Activated naive CD4-positive, alpha-beta T cell treated with anti-CD3 and anti-CD28 coated beads for 36 hours (primary cell): Measurements from ENCODE around the gene CEP76. TPM values are rescaled to one million over a fixed set of nuclear protein-coding genes. Genes with fewer than 3 reads are reported as not detected.
"Not testable (repeated sequence)": the region's sequence is repeated elsewhere in the genome, so short reads cannot be mapped to it uniquely, and the experiment has no call there.

Experiments
- CTCF ChIA-PET: fragments of 350-600 bp; sonication (Branson Sonifier 250); formaldehyde crosslinking; loops from one replicate; lab custom pipeline; 2021; ENCODE audit warnings: antibody characterized with exemption; lab: Charles Lee
- DNase-seq: peaks from one replicate; pipeline ENCODE4 v3.0.0-alpha.2; 2020
- H3K27ac Mint-ChIP-seq: one replicate; pipeline ENCODE4 v1.8.0; 2021; ENCODE audit warnings: mild to moderate bottlenecking, mixed read lengths
- H3K27me3 Mint-ChIP-seq: one replicate; pipeline ENCODE4 v1.8.0; 2021; ENCODE audit warnings: low read depth, mixed read lengths
- H3K36me3 Mint-ChIP-seq: one replicate; pipeline ENCODE4 v1.8.0; 2021; ENCODE audit warnings: low read depth, mixed read lengths
- H3K4me1 Mint-ChIP-seq: one replicate; pipeline ENCODE4 v1.8.0; 2021; ENCODE audit warnings: low read depth, mixed read lengths
- H3K4me3 Mint-ChIP-seq: one replicate; pipeline ENCODE4 v1.8.0; 2021; ENCODE audit warnings: mild to moderate bottlenecking, moderate library complexity, mixed read lengths
- H3K9me3 Mint-ChIP-seq: one replicate; pipeline ENCODE4 v1.8.0; 2021; ENCODE audit warnings: mixed read lengths
- intact Hi-C: fragments of 100-400 bp; cut with micrococcal nuclease; formaldehyde crosslinking; loops from one replicate; pipeline ENCODE4 v1.15.1; 2023
- total RNA-seq, 2 experiments: library from RNA; stranded (reverse); gene quantifications; one replicate each; pipeline ENCODE4 v1.2.3, GENCODE V29; 2021

The CEP76 gene
- total RNA-seq, 2 experiments from 2014 or later: 14.8 to 18.0 TPM

DNA sequence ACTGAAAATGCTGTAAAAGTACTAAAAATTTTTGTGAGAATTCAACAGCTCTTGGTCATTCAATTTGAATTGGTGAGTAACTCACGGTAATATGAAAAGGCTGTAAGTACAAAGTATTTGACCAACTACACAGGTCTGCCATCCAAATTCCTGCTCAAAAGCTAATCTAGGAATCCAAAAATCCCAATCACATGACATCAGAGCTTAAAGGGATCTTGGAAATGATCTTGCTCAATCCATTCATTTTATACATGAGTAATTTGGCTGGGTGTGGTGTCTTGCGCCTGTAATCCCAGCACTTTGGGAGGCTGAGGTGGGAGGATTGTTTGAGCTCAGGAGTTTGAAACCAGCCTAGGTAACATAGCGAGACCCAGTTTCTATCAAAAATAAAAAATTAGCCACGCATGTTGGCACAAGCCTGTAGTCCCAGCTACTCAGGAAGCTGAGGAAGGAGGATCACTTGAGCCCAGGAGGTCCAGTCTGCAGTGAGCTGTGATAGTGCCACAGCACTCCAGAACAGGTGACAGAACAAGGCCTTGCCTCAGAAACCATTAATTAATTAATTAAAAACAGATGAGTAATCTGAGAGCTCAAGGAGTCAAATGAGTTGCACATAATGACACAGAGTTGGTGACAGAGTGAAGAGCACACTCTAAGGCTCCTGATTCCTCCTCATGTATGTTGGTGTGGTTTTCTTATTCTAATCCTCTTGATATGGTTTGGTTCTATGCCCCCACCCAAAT, 64.5 kb downstream of the CEP76 start:
- no peaks in the 10 kb centered on the region for H3K9me3 Mint-ChIP-seq
- H3K4me1 Mint-ChIP-seq: no peaks in the 10 kb centered on the region
- DNase-seq: no peak
- intact Hi-C loops: no loop called here
- peaks cover 3% of the 10 kb centered on the region for H3K27me3 Mint-ChIP-seq
- CTCF ChIA-PET: no interaction called here
- H3K36me3 Mint-ChIP-seq: no peaks in the 10 kb centered on the region
- H3K27ac Mint-ChIP-seq: no peak overlapping the region
- H3K4me3 Mint-ChIP-seq: no peak overlapping the region

DNA sequence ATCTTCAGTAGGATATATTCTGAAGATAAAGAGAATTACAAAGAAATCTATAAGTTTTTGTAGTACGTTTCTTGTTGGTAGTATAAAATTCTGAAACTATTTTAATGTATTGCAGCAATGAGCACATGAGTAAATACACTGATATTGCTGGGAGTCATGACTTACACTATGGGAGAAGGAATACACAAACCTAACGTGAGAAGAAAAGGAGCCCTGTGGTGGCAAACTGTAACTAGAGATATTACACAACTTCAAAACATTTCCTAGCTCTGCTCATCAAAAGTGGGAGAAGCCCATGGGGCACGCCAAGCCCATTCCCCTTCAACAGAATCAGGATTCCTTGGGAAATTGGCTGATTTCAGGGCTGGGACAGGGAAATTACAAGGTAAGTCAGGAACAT, 65.1 kb downstream of the CEP76 start:
- Mint-ChIP-seq H3K36me3 (no peaks in the 10 kb centered on the region), H3K27ac (no peak overlapping the region), H3K9me3 (no peaks in the 10 kb centered on the region), H3K4me1 (no peaks in the 10 kb centered on the region), H3K27me3 (peaks cover 3% of the 10 kb centered on the region), H3K4me3 (no peak overlapping the region)
- intact Hi-C loops: no loop called here
- CTCF ChIA-PET: interaction anchor here (0.6 kb wide), 1 partner anchor 22 kb away, joined by 3 read pairs; no protein-coding TSS in a partner anchor
- no peak for DNase-seq

DNA sequence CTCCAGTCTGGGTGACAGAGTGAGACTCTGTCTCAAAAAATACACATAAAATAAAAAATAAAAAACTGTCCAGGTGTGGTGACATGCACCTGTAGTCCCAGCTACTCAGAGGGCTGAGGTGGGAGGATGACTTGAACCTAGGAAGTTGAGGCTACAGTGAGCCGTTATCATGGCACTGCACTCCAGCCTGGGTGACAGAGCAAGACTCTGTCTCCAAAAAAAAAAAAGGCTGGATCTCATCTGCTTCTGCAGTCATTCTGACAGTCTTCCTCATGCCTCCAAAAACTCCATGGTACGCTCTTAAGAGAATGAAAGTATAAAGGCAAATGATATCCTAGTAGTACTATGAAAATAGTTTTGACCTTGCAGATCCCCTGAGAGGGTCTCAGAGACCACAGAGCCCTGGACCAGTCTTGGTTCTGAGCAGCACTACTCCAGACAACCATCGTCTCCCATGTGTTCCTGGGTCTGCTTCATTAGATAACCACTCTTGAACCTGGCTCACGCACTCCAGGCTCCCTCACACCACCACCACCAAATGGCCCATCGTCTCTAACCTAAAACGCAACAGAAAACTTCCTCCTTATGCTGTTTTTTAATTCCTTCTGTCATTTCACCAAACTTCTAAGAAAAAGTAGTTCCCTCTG, 70.6 kb downstream of the CEP76 start:
- CTCF ChIA-PET: interaction anchor here (0.7 kb wide), 1 partner anchor 23 kb away, joined by 3 read pairs; no protein-coding TSS in a partner anchor
- Mint-ChIP-seq H3K4me1 (no peaks in the 10 kb centered on the region), H3K27ac (no peak overlapping the region), H3K36me3 (no peaks in the 10 kb centered on the region), H3K4me3 (no peak overlapping the region), H3K27me3 (no peaks in the 10 kb centered on the region), H3K9me3 (no peaks in the 10 kb centered on the region)
- no peak for DNase-seq
- intact Hi-C loops: no loop called here

DNA sequence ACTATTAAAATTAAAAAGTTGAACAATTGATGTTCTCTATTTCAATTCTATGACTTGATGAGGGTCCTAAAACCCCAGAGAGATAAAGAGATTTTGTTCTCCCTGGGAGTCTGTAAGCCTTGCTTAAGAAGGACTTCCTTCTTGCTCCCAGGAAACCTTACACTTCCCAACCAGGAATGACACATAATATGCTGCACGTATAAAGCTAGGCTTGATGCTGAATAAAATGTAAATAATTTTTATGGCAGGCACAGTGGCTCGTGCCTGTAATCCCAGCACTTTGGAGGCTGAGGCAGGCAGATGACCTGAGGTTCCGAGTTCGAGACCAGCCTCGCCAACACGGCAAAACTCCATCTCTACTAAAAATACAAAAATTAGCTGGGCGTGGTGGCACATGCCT, 72.4 kb downstream of the CEP76 start:
- CTCF ChIA-PET: no interaction called here
- H3K4me1 Mint-ChIP-seq: no peaks in the 10 kb centered on the region
- H3K4me3 Mint-ChIP-seq: no peak overlapping the region
- intact Hi-C loops: no loop called here
- no peak for DNase-seq
- no peaks in the 10 kb centered on the region for H3K9me3 Mint-ChIP-seq
- no peak overlapping the region for H3K27ac Mint-ChIP-seq
- H3K27me3 Mint-ChIP-seq: no peaks in the 10 kb centered on the region
- H3K36me3 Mint-ChIP-seq: no peaks in the 10 kb centered on the region

DNA sequence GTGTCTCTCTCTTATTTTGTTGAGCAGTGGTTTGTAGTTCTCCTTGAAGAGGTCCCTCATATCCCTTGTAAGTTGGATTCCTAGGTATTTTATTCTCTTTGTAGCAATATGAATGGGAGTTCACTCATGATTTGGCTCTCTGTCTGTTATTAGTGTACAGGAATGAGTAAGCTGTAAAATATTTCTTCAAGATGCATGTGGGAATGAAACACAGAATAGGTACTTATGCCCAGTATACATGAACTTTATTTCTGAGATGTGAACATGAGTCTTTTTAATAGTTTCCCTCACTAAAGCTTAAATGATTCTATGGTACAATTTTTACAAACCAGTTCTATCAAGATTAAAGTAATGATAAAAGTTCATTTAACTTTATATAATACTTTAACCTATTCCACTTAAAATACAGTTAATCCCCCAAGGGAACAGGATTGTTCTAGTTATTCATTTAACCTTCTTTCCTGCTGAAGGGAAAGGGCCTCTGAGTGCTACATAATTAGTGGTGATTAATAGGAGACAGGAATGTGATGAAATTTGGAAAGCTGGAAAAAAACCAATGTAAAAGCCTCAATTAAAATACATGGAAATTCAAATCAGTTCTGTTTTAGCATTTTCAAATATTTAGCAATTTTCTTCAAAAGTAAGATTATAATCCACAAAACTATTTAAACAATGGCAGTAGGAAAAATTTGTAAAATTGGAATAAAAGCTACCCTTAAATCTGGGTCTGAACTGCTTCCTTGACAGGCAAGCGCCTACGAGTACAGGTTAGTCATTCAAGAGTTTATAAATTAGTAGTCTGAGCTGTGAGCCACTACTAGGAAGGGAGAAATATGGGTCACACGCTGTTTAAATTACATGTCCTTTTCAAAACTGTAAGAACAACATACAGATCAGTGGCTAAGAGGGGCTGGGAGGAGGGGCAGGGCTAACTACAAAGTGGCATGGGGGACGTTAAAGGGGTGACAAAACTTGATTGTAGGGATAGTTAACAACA, 73.5 kb downstream of the CEP76 start:
- H3K9me3 Mint-ChIP-seq: no peaks in the 10 kb centered on the region
- H3K4me3 Mint-ChIP-seq: no peak overlapping the region
- H3K27ac Mint-ChIP-seq: no peak overlapping the region
- intact Hi-C loops: no loop called here
- no peak for DNase-seq
- CTCF ChIA-PET: no interaction called here
- H3K4me1 Mint-ChIP-seq: no peaks in the 10 kb centered on the region
- no peaks in the 10 kb centered on the region for H3K36me3 Mint-ChIP-seq
- no peaks in the 10 kb centered on the region for H3K27me3 Mint-ChIP-seq

DNA sequence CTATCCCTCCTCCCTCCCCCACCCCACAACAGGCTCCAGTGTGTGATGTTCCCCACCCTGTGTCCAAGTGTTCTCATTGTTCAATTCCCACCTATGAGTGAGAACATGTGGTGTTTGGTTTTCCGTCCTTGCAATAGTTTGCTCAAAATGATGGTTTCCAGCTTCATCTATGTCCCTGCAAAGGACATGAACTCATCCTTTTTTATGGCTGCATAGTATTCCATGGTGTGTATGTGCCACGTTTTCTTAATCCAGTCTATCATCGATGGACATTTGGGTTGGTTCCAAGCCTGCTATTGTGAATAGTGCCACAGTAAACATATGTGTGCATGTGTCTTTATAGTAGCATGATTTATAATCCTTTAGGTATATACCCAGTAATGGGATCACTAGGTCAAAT, 75.3 kb downstream of the CEP76 start:
- DNase-seq, H3K36me3 Mint-ChIP-seq, intact Hi-C loops, H3K27ac Mint-ChIP-seq, CTCF ChIA-PET, H3K27me3 Mint-ChIP-seq, H3K9me3 Mint-ChIP-seq, H3K4me3 Mint-ChIP-seq, H3K4me1 Mint-ChIP-seq: not testable (repeated sequence)

DNA sequence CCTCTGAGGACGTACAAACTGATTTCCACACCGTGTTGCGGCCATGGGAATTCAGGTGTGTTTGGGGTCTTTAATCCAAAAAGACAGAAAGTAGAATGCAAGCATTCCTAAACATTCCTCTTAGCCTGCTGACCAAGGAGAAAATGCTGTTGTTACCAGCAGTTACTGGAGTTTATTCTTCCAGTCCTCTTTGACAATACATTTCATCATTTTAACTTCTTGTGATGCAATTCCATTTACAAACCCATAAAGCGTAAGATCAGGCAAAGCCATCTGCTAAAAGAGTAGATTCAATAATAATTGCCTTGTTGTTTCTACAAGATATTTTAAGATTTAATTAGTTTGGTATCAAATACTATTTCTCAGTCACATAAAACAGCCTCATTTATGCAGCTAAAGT, 77.3 kb downstream of the CEP76 start:
- Mint-ChIP-seq H3K27me3 (peaks cover 2% of the 10 kb centered on the region), H3K27ac (no peak overlapping the region), H3K9me3 (no peaks in the 10 kb centered on the region), H3K36me3 (no peaks in the 10 kb centered on the region), H3K4me1 (no peaks in the 10 kb centered on the region), H3K4me3 (no peak overlapping the region)
- no peak for DNase-seq
- intact Hi-C loops: no loop called here
- CTCF ChIA-PET: no interaction called here

Other genes starting within 250 kb of the CEP76 start
- 1 to 10 TPM; 1.3 to 1.7 TPM for gene SPIRE1, start 44.6 kb downstream of the CEP76 start, total RNA-seq
- 100 to 1,000 TPM in 1 of 2 experiments, 10 to 100 TPM in 1; 99.2 to 107 TPM for gene PSMG2, start 319 bp upstream of the CEP76 start, total RNA-seq
- 10 to 100 TPM; 68.5 to 71.8 TPM for gene PTPN2, start 181.5 kb upstream of the CEP76 start, total RNA-seq
- 10 to 100 TPM; 82.6 to 85.4 TPM for gene SEH1L, start 245.3 kb upstream of the CEP76 start, total RNA-seq